Cardiac muscle cell (in vitro differentiated cells and primary cell): Measurements from ENCODE around the gene FSD2. TPM values are rescaled to one million over a fixed set of nuclear protein-coding genes. Genes with fewer than 3 reads are reported as not detected.

ENCODE experiments used
- DNase-seq, 2 donors: peaks; one replicate each; pipeline versions ENCODE4 v3.0.0 to v3.0.0-alpha.2; 2010 to 2017; ENCODE audit warnings: low read depth in 1 of 2, low spot score in 1 of 2
- H3K27ac ChIP-seq: fragments of 200-600 bp; sonication (generic); 2 replicates; pipeline ENCODE4 v1.5.1; 2016
- H3K27me3 ChIP-seq: fragments of 200-600 bp; sonication (generic); 2 replicates; pipeline ENCODE4 v1.6.0; 2016; ENCODE audit warnings: control low read depth
- H3K36me3 ChIP-seq: fragments of 200-600 bp; sonication (generic); 2 replicates; pipeline ENCODE4 v1.5.1; 2016; ENCODE audit warnings: control low read depth
- H3K4me1 ChIP-seq: fragments of 200-600 bp; sonication (generic); 2 replicates; pipeline ENCODE4 v1.8.1; 2017; ENCODE audit warnings: low read depth, mild to moderate bottlenecking, mixed run types
- H3K4me3 ChIP-seq: fragments of 200-600 bp; sonication (generic); 2 replicates; pipeline ENCODE4 v1.5.1; 2016; ENCODE audit warnings: mild to moderate bottlenecking
- H3K9me3 ChIP-seq: fragments of 200-600 bp; sonication (generic); 2 replicates; pipeline ENCODE4 v1.5.1; 2017; ENCODE audit warnings: low read depth, mild to moderate bottlenecking, control low read depth
- polyA plus RNA-seq: library from polyadenylated mRNA; unstranded; fragments of >200 nt; fragmentation: Nextera tagmentation; extraction: Ambion mirVana; gene quantifications from 2 replicates; pipeline ENCODE4 v1.2.1, GENCODE V29; 2016
- total RNA-seq: library from RNA; depleted of rRNA; stranded (reverse); fragments of >200 nt; gene quantifications from 2 replicates; pipeline ENCODE4 v1.2.3, GENCODE V29; 2016
- TF ChIP-seq, protein P1 (sequence below): IDR thresholded peaks from 2 replicates; pipeline ENCODE4 v1.5.1; 2012; ENCODE audit warnings: low read depth, mild to moderate bottlenecking, low read length

FSD2 gene
- total and polyA plus RNA-seq, 2 experiments from 2014 or later: 14.9 to 44.9 TPM

DNA sequence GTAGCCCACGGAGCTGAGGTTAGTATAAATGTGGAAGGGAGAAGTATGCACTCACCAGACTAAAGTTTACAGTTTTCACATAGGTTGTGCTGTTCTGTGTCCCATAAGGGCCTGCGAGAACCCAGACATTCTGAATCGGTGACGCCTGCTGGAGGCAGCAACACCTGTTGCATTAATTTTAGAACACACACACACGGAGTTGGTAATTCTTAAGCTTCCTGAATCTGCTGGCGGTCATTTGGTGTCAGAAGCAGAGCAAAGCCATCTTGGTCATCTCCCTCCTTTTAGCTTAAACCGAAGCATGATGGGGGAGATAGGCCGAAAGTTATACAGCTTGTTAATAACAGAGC, 55.1 kb downstream of the FSD2 start:
- TF ChIP-seq, protein P1, sequence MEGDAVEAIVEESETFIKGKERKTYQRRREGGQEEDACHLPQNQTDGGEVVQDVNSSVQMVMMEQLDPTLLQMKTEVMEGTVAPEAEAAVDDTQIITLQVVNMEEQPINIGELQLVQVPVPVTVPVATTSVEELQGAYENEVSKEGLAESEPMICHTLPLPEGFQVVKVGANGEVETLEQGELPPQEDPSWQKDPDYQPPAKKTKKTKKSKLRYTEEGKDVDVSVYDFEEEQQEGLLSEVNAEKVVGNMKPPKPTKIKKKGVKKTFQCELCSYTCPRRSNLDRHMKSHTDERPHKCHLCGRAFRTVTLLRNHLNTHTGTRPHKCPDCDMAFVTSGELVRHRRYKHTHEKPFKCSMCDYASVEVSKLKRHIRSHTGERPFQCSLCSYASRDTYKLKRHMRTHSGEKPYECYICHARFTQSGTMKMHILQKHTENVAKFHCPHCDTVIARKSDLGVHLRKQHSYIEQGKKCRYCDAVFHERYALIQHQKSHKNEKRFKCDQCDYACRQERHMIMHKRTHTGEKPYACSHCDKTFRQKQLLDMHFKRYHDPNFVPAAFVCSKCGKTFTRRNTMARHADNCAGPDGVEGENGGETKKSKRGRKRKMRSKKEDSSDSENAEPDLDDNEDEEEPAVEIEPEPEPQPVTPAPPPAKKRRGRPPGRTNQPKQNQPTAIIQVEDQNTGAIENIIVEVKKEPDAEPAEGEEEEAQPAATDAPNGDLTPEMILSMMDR: no peak
- Histone ChIP-seq H3K27me3 (no peaks in the 10 kb centered on the region), H3K9me3 (no peaks in the 10 kb centered on the region), H3K4me3 (peak overlapping the region; percentile 72), H3K27ac (peak overlapping the region; percentile 89), H3K36me3 (peaks cover 14% of the 10 kb centered on the region), H3K4me1 (peaks cover 9% of the 10 kb centered on the region)
- peak in 1 of 2 donors; percentile 9 for DNase-seq

DNA sequence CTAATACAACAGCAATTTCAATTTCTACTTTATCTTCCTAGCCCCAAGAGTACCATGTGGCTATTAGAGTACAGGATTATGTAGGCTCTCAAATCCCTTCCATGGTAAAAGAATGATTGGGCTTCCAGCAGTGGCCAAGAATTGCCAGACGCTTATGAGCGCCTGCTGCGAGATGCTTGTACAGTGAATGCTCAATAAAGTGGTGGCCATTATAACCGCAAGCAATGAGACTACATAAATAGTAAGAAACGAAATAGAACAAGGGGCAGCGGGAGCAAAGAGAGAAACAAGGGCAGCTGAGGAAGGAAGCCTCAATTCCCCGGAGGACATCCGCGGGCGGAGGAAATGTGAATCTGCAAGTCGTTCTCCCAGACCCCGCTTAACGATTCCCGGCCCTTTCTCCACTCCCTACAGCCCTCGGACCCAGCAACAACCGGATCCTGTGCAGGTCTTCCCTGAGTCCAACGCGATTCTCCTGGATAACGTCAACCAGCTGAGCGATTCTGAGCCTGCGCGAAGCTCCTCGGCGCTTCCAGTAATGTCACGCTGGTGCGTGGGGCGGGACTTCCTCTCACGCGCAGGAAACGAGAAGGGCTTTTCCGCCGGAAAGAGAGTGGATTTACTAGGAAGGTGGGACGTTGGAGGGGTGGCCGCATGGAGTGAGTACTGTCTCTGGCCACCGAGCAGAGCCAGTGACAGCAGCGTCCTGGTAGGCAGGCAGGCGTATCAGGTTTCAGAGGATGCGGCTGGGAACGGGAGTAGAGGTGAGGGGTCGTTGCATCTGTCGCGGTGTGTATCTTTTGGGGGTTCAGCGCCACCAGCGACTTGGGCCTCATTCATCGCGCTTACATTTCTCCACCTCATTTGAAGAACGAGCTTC, 55.7 kb downstream of the FSD2 start:
- TF ChIP-seq, protein P1: no peak

DNA sequence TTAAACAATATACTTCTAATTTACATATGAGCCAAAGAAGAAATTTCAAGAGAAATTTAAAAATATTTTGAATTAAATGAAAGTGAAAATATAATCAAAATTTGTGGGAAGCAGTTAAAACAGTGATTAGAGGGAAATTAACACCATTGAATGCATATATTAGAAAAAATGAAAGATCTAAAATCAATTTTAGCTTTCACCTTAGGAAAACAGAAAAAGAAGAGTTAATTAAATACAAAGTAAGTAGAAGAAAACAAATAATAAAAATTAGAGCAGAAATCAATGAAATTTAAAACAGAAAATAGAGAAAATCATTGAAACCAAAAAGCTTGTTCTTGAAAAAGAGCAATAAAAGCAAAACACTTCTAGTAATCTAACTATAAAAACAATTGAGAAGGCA, 57.6 kb downstream of the FSD2 start:
- TF ChIP-seq, protein P1: no peak
- H3K27ac ChIP-seq: no peak overlapping the region
- no peak for DNase-seq
- peaks cover 9% of the 10 kb centered on the region for H3K4me1 ChIP-seq
- no peaks in the 10 kb centered on the region for H3K27me3 ChIP-seq
- H3K4me3 ChIP-seq: no peak overlapping the region
- H3K36me3 ChIP-seq: no peaks in the 10 kb centered on the region
- no peaks in the 10 kb centered on the region for H3K9me3 ChIP-seq

More for the DNA sequence above, 55.7 kb downstream of the FSD2 start:
- peak overlapping the region; percentile 89 for H3K27ac ChIP-seq
- peak; percentile 95 to 97 for DNase-seq
- H3K4me3 ChIP-seq: peak overlapping the region; percentile 72
- peaks cover 9% of the 10 kb centered on the region for H3K4me1 ChIP-seq
- no peaks in the 10 kb centered on the region for H3K27me3 ChIP-seq
- no peaks in the 10 kb centered on the region for H3K9me3 ChIP-seq
- H3K36me3 ChIP-seq: peaks cover 8% of the 10 kb centered on the region

- no peaks in the 10 kb centered on the region for H3K27me3 ChIP-seq
- no peak overlapping the region for H3K4me3 ChIP-seq
- H3K36me3 ChIP-seq: no peaks in the 10 kb centered on the region
- no peak overlapping the region for H3K27ac ChIP-seq
- H3K4me1 ChIP-seq: no peaks in the 10 kb centered on the region
- H3K9me3 ChIP-seq: no peaks in the 10 kb centered on the region
- DNase-seq: no peak
- TF ChIP-seq, protein P1: no peak
Observed at GRCh38 chr15:82743810-82744209, 62.1 kb downstream of the FSD2 start.

DNA sequence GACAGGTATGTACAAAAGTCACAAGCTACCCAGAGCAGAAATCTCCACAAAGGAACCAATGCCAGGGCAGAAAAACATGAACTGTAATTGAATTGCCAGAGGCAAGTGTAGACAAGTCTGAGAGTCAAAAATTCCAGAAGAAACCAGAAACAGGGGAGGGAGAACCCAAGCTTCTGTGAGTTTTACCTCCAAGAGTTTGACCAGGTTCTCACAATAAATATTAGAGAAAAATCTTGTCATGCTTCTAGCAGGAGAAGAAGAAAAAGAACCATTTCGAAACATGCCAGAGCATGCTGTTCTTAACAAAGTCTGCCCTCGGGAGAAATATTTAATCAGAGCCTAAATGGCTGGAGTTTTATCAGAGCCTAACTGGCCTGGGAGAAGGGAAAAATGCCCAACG, 63.7 kb downstream of the FSD2 start:
- TF ChIP-seq, protein P1: no peak
- H3K4me1 ChIP-seq: no peaks in the 10 kb centered on the region

More for the DNA sequence above, 63.7 kb downstream of the FSD2 start:
- no peaks in the 10 kb centered on the region for H3K36me3 ChIP-seq
- no peaks in the 10 kb centered on the region for H3K9me3 ChIP-seq
- H3K27ac ChIP-seq: no peak overlapping the region
- no peaks in the 10 kb centered on the region for H3K27me3 ChIP-seq
- no peak for DNase-seq
- H3K4me3 ChIP-seq: no peak overlapping the region
